ENCODE measurements around the gene SSX2. TPM values are rescaled to one million over a fixed set of nuclear protein-coding genes. Genes with fewer than 3 reads are reported as not detected.
"Not testable (repeated sequence)": the region's sequence is repeated elsewhere in the genome, so short reads cannot be mapped to it uniquely, and the experiment has no call there.

Gene SSX2
- total RNA-seq: not detected in 2 replicates

DNA sequence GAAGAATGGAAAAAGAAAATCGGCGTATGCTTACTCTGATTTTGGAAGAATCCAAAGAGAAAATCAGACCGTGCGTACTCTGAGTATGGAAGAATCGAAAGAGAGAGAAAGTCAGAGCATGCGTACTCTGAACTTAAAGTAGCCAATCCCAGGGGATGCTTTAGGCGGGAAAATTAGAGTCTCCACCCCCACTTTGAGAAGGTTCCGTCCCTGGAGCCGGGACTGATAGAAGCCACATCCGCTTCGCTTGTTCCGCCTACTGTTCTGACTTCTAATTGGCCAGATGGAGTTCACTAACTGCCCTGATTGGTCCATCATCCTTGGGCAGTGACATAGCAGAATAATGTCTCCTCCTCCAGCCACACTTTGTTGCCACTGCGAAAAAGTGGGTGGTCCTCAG, at the start of gene SSX2:
TSS of gene SSX2 (minus strand) at position 101 of the 400 bp plus-strand sequence. CDS start 1,429 bp downstream, outside the sequence.
- intact Hi-C loops (cut with micrococcal nuclease): not testable (repeated sequence)

DNA sequence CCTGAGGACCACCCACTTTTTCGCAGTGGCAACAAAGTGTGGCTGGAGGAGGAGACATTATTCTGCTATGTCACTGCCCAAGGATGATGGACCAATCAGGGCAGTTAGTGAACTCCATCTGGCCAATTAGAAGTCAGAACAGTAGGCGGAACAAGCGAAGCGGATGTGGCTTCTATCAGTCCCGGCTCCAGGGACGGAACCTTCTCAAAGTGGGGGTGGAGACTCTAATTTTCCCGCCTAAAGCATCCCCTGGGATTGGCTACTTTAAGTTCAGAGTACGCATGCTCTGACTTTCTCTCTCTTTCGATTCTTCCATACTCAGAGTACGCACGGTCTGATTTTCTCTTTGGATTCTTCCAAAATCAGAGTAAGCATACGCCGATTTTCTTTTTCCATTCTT, 44.0 kb upstream of the SSX2 start, which contains the start of gene SSX2B:
TSS of gene SSX2B (plus strand) at position 301 of the 400 bp plus-strand sequence. CDS start 1,429 bp downstream, outside the sequence.
- intact Hi-C loops (cut with micrococcal nuclease): not testable (repeated sequence)

DNA sequence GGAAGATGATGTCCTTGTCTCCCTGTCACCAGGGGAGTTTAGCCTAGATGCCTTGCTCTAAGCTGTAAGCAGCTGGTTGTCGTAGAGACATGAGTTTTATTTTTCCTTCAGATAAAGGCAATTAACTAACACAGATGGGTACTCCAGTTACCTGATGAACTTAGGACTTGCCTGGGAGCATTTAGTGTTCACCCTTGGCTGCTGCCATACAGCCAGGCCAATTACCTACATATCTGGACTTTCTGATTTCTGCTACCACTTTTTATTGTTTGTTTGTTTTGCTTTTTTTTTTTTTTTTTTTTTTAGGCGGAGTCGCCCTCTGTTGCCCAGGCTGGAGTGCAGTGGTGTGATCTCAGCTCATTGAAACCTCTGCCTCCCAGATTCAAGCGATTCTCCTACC, 14.9 kb downstream of the SSX2 start:
- intact Hi-C loops (cut with micrococcal nuclease): not testable (repeated sequence)

DNA sequence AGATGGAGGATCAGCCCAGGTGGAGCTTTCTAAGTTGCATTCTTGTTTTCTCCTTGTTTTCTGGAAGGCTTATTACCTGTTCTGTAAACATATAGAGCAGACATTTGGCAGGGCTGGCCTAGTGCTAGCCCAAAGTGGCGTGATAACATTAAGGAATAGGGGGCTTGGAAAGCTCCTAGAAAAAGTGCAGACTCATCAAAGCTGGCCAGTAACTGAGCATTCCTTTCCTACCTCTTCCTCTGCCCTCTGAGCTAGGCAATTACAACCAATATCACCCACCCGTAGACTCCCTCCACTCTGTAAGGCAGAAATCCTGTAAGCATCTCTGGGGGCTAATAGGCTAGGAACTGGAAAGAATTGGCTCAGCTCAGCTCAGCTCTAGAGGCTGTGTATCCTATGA, 44.8 kb downstream of the SSX2 start:
- intact Hi-C loops (cut with micrococcal nuclease): not testable (repeated sequence)

- intact Hi-C loops (cut with micrococcal nuclease): not testable (repeated sequence)
These were observed 51.5 kb downstream of the SSX2 start for GRCh38 chrX:52655475-52655874.

DNA sequence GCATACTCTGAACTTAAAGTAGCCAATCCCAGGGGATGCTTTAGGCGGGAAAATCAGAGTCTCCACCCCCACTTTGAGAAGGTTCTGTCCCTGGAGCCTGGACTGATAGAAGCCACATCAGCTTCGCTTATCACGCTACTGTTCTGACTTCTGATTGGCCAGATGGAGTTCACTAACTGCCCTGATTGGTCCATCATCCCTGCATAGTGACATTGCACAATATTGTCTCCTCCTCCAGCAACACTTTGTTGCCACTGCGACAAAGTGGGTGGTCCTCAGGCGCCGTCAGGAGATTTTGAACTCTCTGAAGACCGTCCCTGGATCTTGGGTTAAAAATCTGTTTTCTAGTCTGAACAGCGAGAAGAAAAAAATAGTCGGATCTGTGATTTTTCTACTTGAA, 52.2 kb downstream of the SSX2 start, which contains the start of gene SSX7:
TSS of gene SSX7 (minus strand) at position 101 of the 400 bp plus-strand sequence. CDS start 1,428 bp downstream, outside the sequence.
- intact Hi-C loops (cut with micrococcal nuclease): not testable (repeated sequence)

GRCh38 chrX:52650676-52651075, 56.3 kb downstream of the SSX2 start:
- intact Hi-C loops (cut with micrococcal nuclease): not testable (repeated sequence)

DNA sequence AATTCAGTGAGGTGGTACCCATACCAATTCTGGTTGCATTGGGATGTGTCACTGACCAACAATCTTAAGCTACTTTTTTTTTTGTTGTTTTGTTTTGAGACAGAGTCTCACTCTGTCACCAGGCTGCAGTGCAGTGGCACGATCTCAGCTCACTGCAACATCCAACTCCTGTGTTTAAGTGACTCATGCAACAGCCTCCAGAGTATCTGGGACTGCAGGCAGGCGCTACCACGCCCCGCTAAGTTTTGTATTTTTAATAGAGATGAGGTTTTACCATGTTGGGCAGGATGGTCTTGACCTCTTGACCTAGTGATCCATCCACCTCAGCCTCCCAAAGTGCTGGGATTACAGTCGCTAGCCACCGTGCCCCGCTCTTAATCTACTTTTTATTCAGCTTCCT, 58.0 kb downstream of the SSX2 start:
- intact Hi-C loops (cut with micrococcal nuclease): not testable (repeated sequence)

Other genes with a start within 250 kb of the SSX2 start
- gene XAGE1A, start 211.4 kb downstream of the SSX2 start, total RNA-seq: not detected in 2 replicates
- gene XAGE1B, start 190.1 kb downstream of the SSX2 start, total RNA-seq: not detected in 2 replicates
- not detected in 2 replicates for gene SSX7, start 52.3 kb downstream of the SSX2 start, total RNA-seq
- gene SSX2B, start 44.1 kb upstream of the SSX2 start, total RNA-seq: not detected in 2 replicates
- not detected in 2 replicates for gene SPANXN5, start 90.2 kb upstream of the SSX2 start, total RNA-seq
- not detected in 2 replicates for gene XAGE5, start 104.1 kb upstream of the SSX2 start, total RNA-seq
- gene XAGE3, start 160.9 kb upstream of the SSX2 start, total RNA-seq: not detected in 2 replicates
- 11.6 and 11.7 TPM in 2 replicates for gene FAM156B, start 190.2 kb upstream of the SSX2 start, total RNA-seq

Measured in T-helper 1 cell treated with Interleukin-12 subunit alpha and Interleukin-12 subunit beta and Interleukin-4 antibody, amounts not matched to agents 30 ng/mL and 1 ng/mL, for 36 hours (primary cell).